Fibroblast of skin of left biceps (primary cell): ENCODE results near the gene HCFC2.
A peak's percentile ranks its signal among the peaks of the same experiment; 100 is the strongest.
"Not testable (repeated sequence)": the region's sequence is repeated elsewhere in the genome, so short reads cannot be mapped to it uniquely, and the experiment has no call there.

Experiments used
- DNase-seq, 2 experiments: peaks; one replicate each; pipeline ENCODE4 v3.0.0-alpha.2; 2013; ENCODE audit warnings: low read depth in 2 of 2

Gene HCFC2

GRCh38 chr12:104057771-104058197, 6.5 kb upstream of the HCFC2 start:
- no peak for DNase-seq

DNA sequence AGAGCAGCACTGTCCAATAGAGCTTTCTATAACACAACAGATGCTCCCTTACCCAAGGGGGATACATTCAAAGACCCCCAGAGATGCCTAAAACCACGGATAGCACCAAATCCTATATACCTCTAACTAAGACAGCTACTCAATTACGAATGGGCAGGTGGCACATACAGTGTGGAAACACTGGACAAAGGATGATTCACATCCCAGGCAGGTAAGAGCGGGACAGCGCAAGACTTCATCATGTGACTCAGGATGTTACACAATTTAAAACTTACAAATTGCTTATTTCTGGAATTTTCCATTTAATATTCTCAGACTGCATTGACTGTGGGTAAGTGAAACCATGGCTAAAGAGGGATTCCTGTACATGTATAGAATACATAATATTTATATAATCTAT, 5.5 kb upstream of the HCFC2 start:
- no peak for DNase-seq

DNA sequence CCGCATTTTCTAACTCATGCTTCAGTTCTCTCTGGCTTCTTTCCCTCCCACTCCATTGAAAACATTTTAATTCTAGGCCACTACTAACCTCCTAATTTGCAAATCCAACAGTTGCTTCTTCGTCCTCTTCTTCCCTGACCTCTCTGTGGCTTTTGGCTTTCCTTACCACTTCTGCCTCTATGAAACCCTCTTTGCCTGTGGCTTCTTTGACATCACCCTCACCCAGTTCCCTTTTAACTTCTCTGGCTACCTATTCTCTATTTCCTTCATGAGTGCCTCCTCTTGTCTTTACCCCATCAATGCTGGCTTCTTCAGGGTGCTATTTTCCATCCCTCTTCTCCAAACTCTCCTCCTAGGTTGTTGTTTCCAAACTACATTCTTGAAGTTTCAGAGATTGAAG, 4.4 kb upstream of the HCFC2 start:
- no peak for DNase-seq

DNA sequence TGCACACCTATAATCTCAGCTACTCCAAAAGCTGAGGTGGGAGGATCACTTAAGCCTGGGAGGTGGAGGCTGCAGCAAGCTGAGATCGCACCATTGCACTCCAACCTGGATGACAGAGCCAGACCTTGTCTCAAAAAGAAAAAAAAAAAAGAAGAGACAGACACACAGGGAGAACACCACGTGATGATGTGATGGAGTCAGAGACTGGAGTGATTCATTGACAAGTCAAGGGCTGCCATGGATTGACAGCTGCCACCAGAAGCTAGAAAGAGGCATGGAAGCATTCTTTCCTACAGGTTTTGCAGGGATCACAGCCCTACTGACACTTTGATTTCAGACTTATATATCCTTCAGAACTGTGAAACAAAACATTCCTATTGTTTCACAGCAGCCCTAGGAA, 3.5 kb upstream of the HCFC2 start:
- no peak for DNase-seq

DNA sequence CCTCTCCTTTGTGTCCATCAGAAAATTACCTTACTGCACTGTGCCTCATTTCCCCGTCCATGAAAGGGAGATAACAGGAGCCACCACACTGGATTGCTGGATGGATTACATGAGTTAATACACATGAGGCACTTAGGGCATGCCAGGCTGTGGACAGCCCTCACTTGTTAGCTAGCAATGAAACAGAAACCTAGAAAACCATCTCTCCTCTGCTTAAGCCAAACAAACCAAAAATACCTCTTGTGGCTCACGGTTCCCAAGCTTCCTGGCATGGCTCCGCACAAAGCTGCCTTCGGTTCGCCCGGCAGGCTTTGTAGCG, 660 bp upstream of the HCFC2 start:
- no peak for DNase-seq

- no peak for DNase-seq
Observed at GRCh38 chr12:104064842-104065427, 604 bp downstream of the HCFC2 start.

DNA sequence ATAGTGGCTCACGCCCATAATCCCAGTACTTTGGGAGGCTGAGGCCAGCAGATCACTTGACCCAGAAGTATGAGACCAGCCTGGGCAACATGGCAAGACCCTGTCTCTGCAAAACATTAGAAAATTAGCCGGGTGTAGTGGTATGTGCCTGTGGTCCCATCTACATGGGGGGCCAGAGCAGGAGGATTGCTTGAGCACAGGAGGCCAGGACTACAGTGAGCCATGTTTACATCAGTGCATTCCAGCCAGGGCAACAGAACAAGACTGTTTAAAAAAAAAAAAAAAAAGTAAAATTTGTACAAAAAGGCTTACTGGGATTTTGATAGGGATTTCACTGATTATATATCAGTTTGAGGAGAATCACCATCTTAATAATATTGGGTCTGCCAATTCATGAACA, 7.8 kb downstream of the HCFC2 start:
- DNase-seq: no peak

DNA sequence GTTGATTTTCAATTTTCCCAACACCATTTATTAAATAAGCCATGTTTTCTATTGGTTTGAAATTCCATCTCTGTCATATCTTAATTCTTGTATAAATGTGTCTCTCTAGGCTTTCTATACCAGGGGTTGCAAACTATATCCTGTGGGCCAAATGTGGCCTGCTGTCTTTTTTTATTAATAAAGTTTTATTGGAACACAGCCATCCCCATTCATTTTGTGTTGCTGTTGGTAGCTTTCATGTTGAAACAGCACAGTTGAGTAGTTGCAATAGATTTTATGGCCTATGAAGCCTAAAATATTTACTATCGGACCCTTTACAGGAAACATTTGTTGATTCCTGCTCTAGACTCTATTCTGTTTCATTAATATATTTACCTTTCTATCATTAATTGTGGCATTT, 9.4 kb downstream of the HCFC2 start:
- no peak for DNase-seq

DNA sequence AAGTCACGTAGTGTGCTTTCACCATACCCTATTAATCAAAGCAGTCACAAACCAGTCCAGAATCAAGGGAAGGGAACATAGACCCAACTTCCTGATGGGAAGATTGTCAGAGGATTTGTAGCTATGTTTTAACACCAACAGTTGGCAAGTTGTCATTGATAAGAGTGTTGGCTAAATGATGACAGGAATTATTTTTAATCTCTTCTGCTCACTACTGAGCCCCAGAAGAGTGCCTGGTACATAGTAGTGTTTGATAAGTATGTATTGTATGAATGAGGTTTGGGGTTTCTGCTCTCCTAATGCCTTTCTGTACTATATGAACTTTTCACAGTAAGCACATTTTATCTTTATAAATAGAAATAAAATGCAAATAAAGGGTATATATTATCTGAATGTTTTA, 14.7 kb downstream of the HCFC2 start:
- no peak for DNase-seq

DNA sequence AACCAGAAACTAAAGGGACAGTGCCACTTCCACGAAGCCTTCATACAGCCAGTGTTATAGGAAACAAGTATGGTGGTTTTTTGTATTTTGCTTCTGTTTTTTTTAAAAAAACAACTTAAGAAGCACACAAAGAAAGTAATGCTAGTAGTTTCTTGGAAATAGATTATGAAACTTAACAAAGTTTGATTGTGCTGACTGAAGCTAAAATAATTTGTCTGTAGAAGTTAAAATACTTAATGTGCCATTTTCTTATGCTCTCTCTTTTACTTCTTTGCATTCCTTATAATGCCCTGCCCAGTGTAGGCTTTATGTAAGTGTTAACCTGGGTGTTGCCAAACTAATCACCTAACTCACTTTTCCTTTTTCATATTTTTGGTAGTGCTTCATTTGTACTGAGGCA, 16.4 kb downstream of the HCFC2 start:
- DNase-seq: no peak

DNA sequence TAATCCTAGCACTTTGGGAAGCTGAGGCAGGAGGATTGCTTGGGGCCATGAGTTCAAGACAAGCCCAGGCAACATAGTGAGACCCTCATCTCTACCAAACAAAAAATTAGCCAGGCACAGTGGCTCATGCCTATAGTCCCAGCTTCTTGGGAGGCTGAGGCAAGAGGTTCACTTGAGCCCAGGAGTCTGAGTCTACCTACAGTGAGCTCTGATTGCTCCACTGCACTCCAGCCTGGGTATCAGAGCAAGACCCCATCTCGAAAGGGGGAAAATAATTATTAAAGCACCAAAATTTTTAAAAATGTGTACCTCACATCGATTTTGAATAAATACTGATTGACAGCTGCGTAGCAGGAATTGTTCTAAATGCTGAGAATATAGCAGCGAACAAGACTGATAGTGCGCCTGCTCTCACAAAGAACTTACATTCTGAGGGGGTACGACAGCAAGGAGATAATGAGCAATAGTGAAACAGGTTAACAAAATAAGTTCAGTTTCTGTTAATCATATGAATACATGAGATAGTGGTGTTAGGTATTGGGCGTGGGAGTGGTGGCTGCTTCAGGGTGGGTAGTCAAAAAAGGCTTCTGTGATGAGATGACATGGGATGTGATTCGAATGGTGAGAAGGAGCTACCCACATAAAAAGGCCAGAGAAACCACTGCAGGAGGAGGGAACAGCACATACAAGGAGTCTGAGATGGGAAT, 19.6 kb downstream of the HCFC2 start:
- DNase-seq: no peak

DNA sequence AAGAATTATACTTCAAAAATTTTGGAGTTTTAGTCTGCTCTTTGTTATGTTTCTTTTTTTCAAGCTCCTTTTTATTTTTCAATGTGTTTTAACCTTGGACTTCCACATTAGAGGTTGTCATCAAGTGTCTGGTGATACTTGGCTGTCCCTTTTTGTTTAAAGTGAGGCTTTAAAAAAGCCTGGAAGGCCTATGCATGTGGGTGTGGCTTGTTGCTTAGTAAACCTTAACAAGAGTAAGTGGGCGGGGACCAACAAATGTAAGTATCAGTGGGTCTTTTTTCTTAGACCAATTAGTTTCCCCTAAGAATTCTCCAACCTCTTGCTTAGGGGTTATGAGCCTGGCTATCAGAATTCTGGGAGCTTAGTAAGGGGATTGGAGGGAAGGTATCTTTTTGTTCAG, 26.4 kb downstream of the HCFC2 start:
- DNase-seq: no peak

- DNase-seq: no peak
Observed at GRCh38 chr12:104091136-104091535, 26.8 kb downstream of the HCFC2 start.

DNA sequence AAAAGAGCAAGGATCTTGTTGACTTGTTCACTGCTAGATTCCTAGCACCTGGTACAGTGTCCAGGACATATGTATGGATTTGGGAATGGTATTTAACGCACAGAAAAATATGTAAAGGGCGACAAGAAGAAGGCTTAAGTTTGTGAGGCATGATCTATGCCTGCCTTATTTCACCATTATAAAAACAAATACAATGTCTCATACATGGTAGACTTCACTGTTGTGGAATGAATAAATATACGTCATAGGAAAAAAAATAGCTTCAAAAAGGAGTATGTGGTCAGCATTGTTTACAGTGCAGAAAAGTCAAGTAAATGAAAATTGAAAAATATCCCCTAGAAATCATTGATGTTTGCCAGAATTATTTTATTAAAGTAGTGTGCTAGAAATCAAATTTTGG, 30.0 kb downstream of the HCFC2 start:
- no peak for DNase-seq

- no peak for DNase-seq
Observed at GRCh38 chr12:104095289-104095688, 31.0 kb downstream of the HCFC2 start.

DNA sequence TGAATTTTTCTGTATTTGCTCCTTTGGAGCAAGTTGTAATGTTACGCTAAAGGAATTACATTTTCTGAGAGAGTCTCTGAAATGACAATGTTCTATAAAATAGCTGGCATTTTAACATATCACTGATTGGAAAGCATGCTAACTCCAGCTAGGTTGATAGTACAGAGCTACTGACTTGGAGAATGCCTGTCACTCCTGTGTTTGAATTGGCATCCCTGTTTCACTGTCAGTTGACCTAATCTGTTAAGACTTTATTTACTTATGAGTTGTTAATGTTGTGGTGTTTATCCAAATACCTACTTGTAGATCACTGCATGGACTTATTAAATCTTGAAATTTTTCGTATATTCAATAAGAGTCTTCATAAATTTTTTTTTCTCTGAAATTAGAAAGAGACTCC, 33.6 kb downstream of the HCFC2 start:
- no peak for DNase-seq

- DNase-seq: no peak
Observed at GRCh38 chr12:104105461-104105860, 41.1 kb downstream of the HCFC2 start.

- no peak for DNase-seq
Observed at GRCh38 chr12:104106965-104107364, 42.6 kb downstream of the HCFC2 start.

DNA sequence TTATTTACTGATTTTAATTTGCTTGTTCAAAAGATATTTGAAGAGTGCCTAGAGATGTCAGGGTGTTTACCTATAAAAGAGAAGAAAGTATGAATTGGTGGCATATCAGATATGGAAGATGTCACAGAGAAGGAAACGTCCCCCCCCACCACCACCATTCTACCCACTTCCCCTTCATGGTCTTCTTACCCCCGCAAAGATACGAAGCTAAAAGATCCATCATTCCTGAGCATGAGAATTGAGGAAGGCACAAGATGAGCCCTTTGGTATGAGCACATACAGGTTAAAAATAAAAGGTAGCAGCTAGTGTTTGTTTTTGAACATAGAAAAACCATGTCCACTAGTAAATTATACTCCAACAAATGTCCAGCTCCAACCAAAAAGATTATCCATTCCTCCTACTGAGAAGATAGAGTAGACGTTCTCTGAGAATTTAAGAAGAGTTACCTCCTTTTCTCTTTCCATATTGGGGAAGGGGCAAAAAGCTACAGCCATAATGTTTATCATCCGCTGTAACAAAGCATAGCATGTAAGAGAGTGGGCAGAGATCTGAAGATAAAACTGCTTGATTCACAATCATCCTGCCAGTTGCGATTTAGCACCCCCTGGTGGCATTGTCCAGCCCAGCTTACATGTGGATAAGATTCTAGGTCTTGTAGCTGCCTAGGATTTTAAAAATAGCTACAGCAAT, 44.6 kb downstream of the HCFC2 start:
- peak; percentile 40 to 42 for DNase-seq

DNA sequence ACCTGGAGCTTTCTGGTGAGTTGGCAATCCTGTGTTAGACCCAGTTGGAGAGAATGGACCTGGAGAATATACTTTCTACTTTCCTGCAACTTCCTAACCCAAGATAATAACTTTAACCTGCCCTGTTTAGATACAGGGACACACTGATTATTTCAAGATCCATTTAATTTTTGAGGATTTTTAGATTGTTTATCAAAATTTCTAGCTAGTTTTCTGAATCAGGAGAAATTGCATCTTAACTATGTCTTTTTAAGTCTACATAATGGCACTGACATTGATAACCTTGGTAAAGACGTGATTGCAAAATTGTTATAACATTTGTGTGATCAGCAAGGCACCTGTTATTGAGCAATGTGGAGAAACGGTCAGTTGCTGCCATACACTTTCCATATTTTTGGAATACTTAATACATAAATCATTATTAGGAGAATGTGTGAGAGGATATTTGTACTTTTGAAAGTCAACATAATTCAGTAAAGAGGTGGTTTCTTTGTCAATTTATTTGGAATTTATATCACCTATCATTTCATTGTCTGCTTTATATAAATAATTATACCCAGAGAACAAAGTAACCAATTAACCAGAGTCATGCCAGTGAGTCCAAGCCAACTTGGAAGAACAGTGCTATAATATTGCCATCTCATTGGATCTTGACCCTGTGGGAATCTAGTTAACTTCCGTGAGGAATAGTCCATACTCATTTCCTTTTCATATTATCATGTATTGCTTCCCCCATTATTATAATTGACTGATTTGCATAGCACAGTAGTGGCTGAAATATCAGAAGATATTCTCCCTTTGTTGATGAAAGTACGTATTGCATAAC, 45.3 kb downstream of the HCFC2 start:
- DNase-seq: no peak

GRCh38 chr12:104114834-104115586, 50.7 kb downstream of the HCFC2 start:
- DNase-seq: not testable (repeated sequence)

DNA sequence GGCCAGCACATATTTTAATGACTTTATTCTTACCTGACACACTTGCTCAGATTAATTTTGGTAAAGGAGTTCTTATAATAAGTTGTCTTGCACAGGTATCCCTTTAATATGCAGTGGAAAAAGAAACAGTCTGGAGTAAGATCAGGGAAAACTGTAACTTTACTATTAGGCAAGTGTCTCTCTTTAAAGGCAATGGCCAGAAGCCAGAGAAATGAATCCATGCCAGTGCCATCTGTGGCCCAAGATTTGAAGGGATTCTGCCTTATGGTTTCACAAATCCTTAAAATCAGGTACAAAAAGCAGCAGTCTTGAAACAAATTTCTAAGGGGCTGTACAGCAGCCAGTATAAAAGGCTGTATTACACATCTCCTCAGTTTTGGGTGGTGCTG, 51.2 kb downstream of the HCFC2 start:
- no peak for DNase-seq
